NCI-H128 (cell line): Measurements from ENCODE around the gene TGDS.
A peak's percentile ranks its signal among the peaks of the same experiment; 100 is the strongest.

Source experiments
- DNase-seq: peaks from one replicate; lab custom pipeline; 2025; ENCODE audit not compliant: unreplicated experiment; lab: John Stamatoyannopoulos, UW

TGDS gene

GRCh38 chr13:94601446-94602431 is 5.8 kb upstream of the TGDS start, which contains the start of gene GPR180:
GPR180 (plus strand) TSS chr13:94601857; CDS start chr13:94601928, 71 bp downstream.
- peak; percentile 94 for DNase-seq

- DNase-seq, result no peak
Measured at GRCh38 chr13:94599877-94600276, 3.9 kb upstream of the TGDS start.

- no peak for DNase-seq
Measured at GRCh38 chr13:94598281-94598680, 2.3 kb upstream of the TGDS start.

GRCh38 chr13:94596575-94596971 is 621 bp upstream of the TGDS start:
- DNase-seq, result no peak

- no peak for DNase-seq
Measured at GRCh38 chr13:94595001-94595949, 677 bp downstream of the TGDS start.

GRCh38 chr13:94590744-94591143 is 5.2 kb downstream of the TGDS start:
- DNase-seq, result no peak

- no peak for DNase-seq
Measured at GRCh38 chr13:94588541-94588940, 7.4 kb downstream of the TGDS start.

GRCh38 chr13:94586371-94586770 is 9.6 kb downstream of the TGDS start:
- DNase-seq, result no peak

GRCh38 chr13:94585543-94586101 is 10.3 kb downstream of the TGDS start:
- no peak for DNase-seq

- no peak for DNase-seq
Measured at GRCh38 chr13:94583926-94584325, 12.0 kb downstream of the TGDS start.

GRCh38 chr13:94579063-94579462 is 16.9 kb downstream of the TGDS start:
- no peak for DNase-seq

- no peak for DNase-seq
Measured at GRCh38 chr13:94569615-94570014, 26.3 kb downstream of the TGDS start.

GRCh38 chr13:94568443-94568842 is 27.5 kb downstream of the TGDS start:
- DNase-seq, result no peak

GRCh38 chr13:94567581-94567980 is 28.4 kb downstream of the TGDS start:
- DNase-seq, result no peak

GRCh38 chr13:94561126-94561525 is 34.8 kb downstream of the TGDS start:
- DNase-seq, result no peak

- DNase-seq, result no peak
Measured at GRCh38 chr13:94560116-94560515, 35.8 kb downstream of the TGDS start.

- DNase-seq, result no peak
Measured at GRCh38 chr13:94559222-94559795, 36.6 kb downstream of the TGDS start.

- DNase-seq, result no peak
Measured at GRCh38 chr13:94558716-94559115, 37.2 kb downstream of the TGDS start.

GRCh38 chr13:94557684-94558235 is 38.2 kb downstream of the TGDS start:
- DNase-seq, result no peak

GRCh38 chr13:94556621-94557020 is 39.3 kb downstream of the TGDS start:
- DNase-seq, result no peak

GRCh38 chr13:94556041-94556440 is 39.9 kb downstream of the TGDS start:
- no peak for DNase-seq
